ENCODE results near the gene BLOC1S3. TPM values are rescaled to one million over a fixed set of nuclear protein-coding genes. Genes with fewer than 3 reads are reported as not detected.
A peak's percentile ranks its signal among the peaks of the same experiment; 100 is the strongest.

BLOC1S3 gene
- total and polyA plus RNA-seq, 2 of the 13 experiments (the other 11 are each of a cell fraction or from before 2014, with no cell fraction given): 4.3 to 4.8 TPM

GRCh38 chr19:45211751-45212381, 33.3 kb downstream of the BLOC1S3 start:
- Histone ChIP-seq H4K20me1 (ENCODE audit: insufficient read depth, low read length) (no peaks in the 10 kb centered on the region), H3K4me2 (ENCODE audit: low read depth, low read length) (no peak overlapping the region), H2AFZ (ENCODE audit: low read length) (no peak overlapping the region), H3K4me1 (ENCODE audit: insufficient read depth, low read length) (peaks cover 10% of the 10 kb centered on the region; the same call in 1 of the 2 replicates), H3K27me3 (ENCODE audit: control insufficient read depth in 1 of 2, insufficient read depth in 2 of 2, low read length in 2 of 2) (peaks cover 4 to 40% of the 10 kb centered on the region in 2 experiments; a peak in 3 of 5 replicates), H3K9ac (ENCODE audit: insufficient read depth, low read depth, low read length) (no peak overlapping the region), H3K4me3 (replicated peaks in 1 of 3; ENCODE audit: insufficient read depth in 1 of 3, low read depth in 2 of 3, low read length in 3 of 3) (no peak overlapping the region), H3K27ac (ENCODE audit: extremely low read length, insufficient read depth, low read length) (no peak overlapping the region), H3K36me3 (replicated peaks in 1 of 2; ENCODE audit: control insufficient read depth in 1 of 2, insufficient read depth in 2 of 2, low read length in 2 of 2) (no peaks in the 10 kb centered on the region), H3K9me3 (ENCODE audit: low read length) (no peaks in the 10 kb centered on the region), H3K79me2 (ENCODE audit: insufficient read depth, low read length) (no peaks in the 10 kb centered on the region)
- in situ Hi-C loops (cut with HindIII; ENCODE audit: extremely low pct_ligation_motif_present, low pct_unique_long_range_greater_than_20kb): no loop called here
- DNase-seq (ENCODE audit: low spot score): no peak
- WGBS (ENCODE audit: low lambda C conversion rate): 6% methylated on average over 7 of the region's 17 CpGs
- CTCF ChIA-PET (ENCODE audit: low intra/inter-chr PET ratio, low total read pairs): no interaction called here
- TF ChIP-seq WIZ (CRISPR knock-in tag; IDR thresholded peaks at IDR 0.05): no peak
- no peak for TF ChIP-seq NR0B2 (CRISPR knock-in tag; IDR thresholded peaks at IDR 0.05)
- no peak for TF ChIP-seq HOXA7 (CRISPR knock-in tag; IDR thresholded peaks at IDR 0.05)
- TF ChIP-seq ZFY (CRISPR knock-in tag; IDR thresholded peaks at IDR 0.05): no peak
- peak; percentile 78; the same call in 1 of the 2 replicates for TF ChIP-seq ZNF768 (CRISPR knock-in tag; IDR thresholded peaks at IDR 0.05)
- no peak for TF ChIP-seq ZNF782 (CRISPR knock-in tag; IDR thresholded peaks at IDR 0.05; ENCODE audit: borderline replicate concordance)
- BruUV-seq (replicated peaks): no TSS peak
- intact Hi-C loops (cut with micrococcal nuclease; ENCODE audit: unreplicated experiment): no loop called here
- FAIRE-seq: no peak
- ATAC-seq: no peak; the same call in 2 of the 3 replicates
- POLR2A ChIA-PET: interaction anchor here (0.7 kb wide), 1 partner anchor 9 kb away, joined by 3 read pairs; no protein-coding TSS in a partner anchor

- H3K27me3 ChIP-seq (ENCODE audit: control insufficient read depth in 1 of 2, insufficient read depth in 2 of 2, low read length in 2 of 2): peaks cover 8 to 51% of the 10 kb centered on the region in 2 experiments; a peak in 4 of 5 replicates
- no peak for TF ChIP-seq ZNF563 (CRISPR knock-in tag; IDR thresholded peaks at IDR 0.05)
- 0 out of 2 replicates have a peak, but pooled peaks have one; percentile 8 for TF ChIP-seq ZNF687 (CRISPR knock-in tag; IDR thresholded peaks at IDR 0.05)
- no peaks in the 10 kb centered on the region for H3K36me3 ChIP-seq (replicated peaks in 1 of 2; ENCODE audit: control insufficient read depth in 1 of 2, insufficient read depth in 2 of 2, low read length in 2 of 2)
- no peaks in the 10 kb centered on the region for H3K9me3 ChIP-seq (ENCODE audit: low read length)
- ChIA-PET POLR2A (no interaction called here), CTCF (ENCODE audit: low intra/inter-chr PET ratio, low total read pairs) (no interaction called here)
- ATAC-seq: no peak
- H2AFZ ChIP-seq (ENCODE audit: low read length): no peak overlapping the region
- no peak for FAIRE-seq
- no peak overlapping the region for H3K27ac ChIP-seq (ENCODE audit: extremely low read length, insufficient read depth, low read length)
- H3K9ac ChIP-seq (ENCODE audit: insufficient read depth, low read depth, low read length): no peak overlapping the region
- in situ Hi-C loops (cut with HindIII; ENCODE audit: extremely low pct_ligation_motif_present, low pct_unique_long_range_greater_than_20kb): no loop called here
- no peaks in the 10 kb centered on the region for H3K79me2 ChIP-seq (ENCODE audit: insufficient read depth, low read length)
- no peak overlapping the region for H3K4me3 ChIP-seq (replicated peaks in 1 of 3; ENCODE audit: insufficient read depth in 1 of 3, low read depth in 2 of 3, low read length in 3 of 3)
- no peaks in the 10 kb centered on the region for H4K20me1 ChIP-seq (ENCODE audit: insufficient read depth, low read length)
- H3K4me1 ChIP-seq (ENCODE audit: insufficient read depth, low read length): peaks cover 17% of the 10 kb centered on the region; the same call in 1 of the 2 replicates
- BruUV-seq (replicated peaks): no TSS peak
- DNase-seq (ENCODE audit: low spot score): no peak
- WGBS (ENCODE audit: low lambda C conversion rate): 11% methylated on average over 10 of the region's 23 CpGs
- H3K4me2 ChIP-seq (ENCODE audit: low read depth, low read length): no peak overlapping the region
- intact Hi-C loops (cut with micrococcal nuclease; ENCODE audit: unreplicated experiment): no loop called here
Measured at GRCh38 chr19:45213031-45213430, 34.4 kb downstream of the BLOC1S3 start.

Data from HepG2 (cell line).